SK-N-SH treated with all-trans-retinoic acid at 6 μM for 48 hours (cell line): ENCODE results near the gene SCAF11.

ENCODE experiments used
- ATAC-seq: fragments of 200-7000 bp; cut with Tn5 transposase; 3 replicates; pipeline ENCODE4 v1.9.1; 2020; ENCODE audit warnings: mild to moderate bottlenecking, moderate library complexity
- ARNTL ChIP-seq: fragments of 450-650 bp; formaldehyde crosslinking; IDR thresholded peaks from 2 replicates; pipeline ENCODE4 v1.5.0; 2020; ENCODE audit warnings: low read depth, mild to moderate bottlenecking, moderate library complexity, borderline replicate concordance
- BACH2 ChIP-seq: fragments of 250-450 bp; sonication (Bioruptor Pico); IDR thresholded peaks from 2 replicates; pipeline ENCODE4 v1.9.0; 2021; ENCODE audit warnings: mild to moderate bottlenecking, borderline replicate concordance
- CSDC2 ChIP-seq: fragments of 250-450 bp; sonication (Bioruptor Pico); IDR thresholded peaks from 2 replicates; pipeline ENCODE4 v1.5.0; 2020; ENCODE audit warnings: mild to moderate bottlenecking, moderate library complexity
- ESRRG ChIP-seq: fragments of 250-450 bp; sonication (Bioruptor Pico); IDR thresholded peaks from 2 replicates; pipeline ENCODE4 v1.6.1; 2021; ENCODE audit warnings: mild to moderate bottlenecking
- GLIS3 ChIP-seq: fragments of 250-450 bp; sonication (Bioruptor Pico); IDR thresholded peaks from 2 replicates; pipeline ENCODE4 v1.5.0; 2020; ENCODE audit warnings: mild to moderate bottlenecking, moderate library complexity
- ISL1 ChIP-seq: fragments of 250-450 bp; sonication (Bioruptor Pico); IDR thresholded peaks from 2 replicates; pipeline ENCODE4 v2.1.2; 2022; ENCODE audit warnings: mild to moderate bottlenecking, moderate library complexity
- OSR1 ChIP-seq: fragments of 250-450 bp; sonication (Bioruptor Pico); IDR thresholded peaks from 2 replicates; pipeline ENCODE4 v1.8.0; 2022; ENCODE audit warnings: moderate library complexity, mild to moderate bottlenecking, inconsistent platforms
- RARB ChIP-seq: fragments of 250-450 bp; sonication (Bioruptor Pico); IDR thresholded peaks from 2 replicates; pipeline ENCODE4 v1.8.0; 2021; ENCODE audit warnings: mild to moderate bottlenecking, moderate library complexity
- TCF4 ChIP-seq: fragments of 250-450 bp; sonication (Bioruptor Pico); IDR thresholded peaks from 2 replicates; pipeline ENCODE4 v1.8.0; 2021; ENCODE audit warnings: mild to moderate bottlenecking, moderate library complexity, borderline replicate concordance
- TOX ChIP-seq: fragments of 250-450 bp; sonication (Bioruptor Pico); IDR thresholded peaks from 2 replicates; pipeline ENCODE4 v1.8.0; 2021; ENCODE audit warnings: mild to moderate bottlenecking, moderate library complexity, borderline replicate concordance
- TSHZ2 ChIP-seq: fragments of 250-450 bp; sonication (Bioruptor Pico); IDR thresholded peaks from 2 replicates; pipeline ENCODE4 v1.5.0; 2020; ENCODE audit warnings: mild to moderate bottlenecking, moderate library complexity
- ZFP3 ChIP-seq: fragments of 250-450 bp; sonication (Bioruptor Pico); IDR thresholded peaks from 2 replicates; pipeline ENCODE4 v1.5.0; 2020; ENCODE audit warnings: mild to moderate bottlenecking, moderate library complexity
- ZFP30 ChIP-seq: fragments of 450-650 bp; formaldehyde crosslinking; IDR thresholded peaks from 2 replicates; pipeline ENCODE4 v1.5.0; 2022; ENCODE audit warnings: mild to moderate bottlenecking, moderate library complexity
- ZNF565 ChIP-seq: fragments of 450-650 bp; formaldehyde crosslinking; conservative IDR thresholded peaks from 2 replicates; pipeline ENCODE4 v1.5.0; 2020; ENCODE audit warnings: low read depth, mild to moderate bottlenecking, moderate library complexity
- ZNF70 ChIP-seq: fragments of 450-650 bp; formaldehyde crosslinking; IDR thresholded peaks from 2 replicates; pipeline ENCODE4 v1.5.0; 2020; ENCODE audit warnings: mild to moderate bottlenecking, moderate library complexity
- ZNF8 ChIP-seq: fragments of 450-650 bp; formaldehyde crosslinking; IDR thresholded peaks from 2 replicates; pipeline ENCODE4 v1.5.0; 2020; ENCODE audit warnings: mild to moderate bottlenecking, moderate library complexity
- TF ChIP-seq, protein P1 (sequence below): fragments of 250-450 bp; sonication (Bioruptor Pico); IDR thresholded peaks from 2 replicates; pipeline ENCODE4 v1.8.0; 2020; ENCODE audit warnings: mild to moderate bottlenecking, moderate library complexity, borderline replicate concordance
- TF ChIP-seq, protein P2 (sequence below): fragments of 250-450 bp; sonication (Bioruptor Pico); IDR thresholded peaks from 2 replicates; pipeline ENCODE4 v1.5.1; 2021; ENCODE audit warnings: mild to moderate bottlenecking, moderate library complexity
- TF ChIP-seq, protein P3 (sequence below): fragments of 250-450 bp; sonication (Bioruptor Pico); IDR thresholded peaks from 2 replicates; pipeline ENCODE4 v1.8.0; 2021; ENCODE audit warnings: low read depth, mild to moderate bottlenecking, moderate library complexity, borderline replicate concordance
- TF ChIP-seq, protein P4 (sequence below): fragments of 250-450 bp; sonication (Bioruptor Pico); IDR thresholded peaks from 2 replicates; pipeline ENCODE4 v1.5.1; 2020; ENCODE audit warnings: low read depth, mild to moderate bottlenecking, moderate library complexity

SCAF11 gene

DNA sequence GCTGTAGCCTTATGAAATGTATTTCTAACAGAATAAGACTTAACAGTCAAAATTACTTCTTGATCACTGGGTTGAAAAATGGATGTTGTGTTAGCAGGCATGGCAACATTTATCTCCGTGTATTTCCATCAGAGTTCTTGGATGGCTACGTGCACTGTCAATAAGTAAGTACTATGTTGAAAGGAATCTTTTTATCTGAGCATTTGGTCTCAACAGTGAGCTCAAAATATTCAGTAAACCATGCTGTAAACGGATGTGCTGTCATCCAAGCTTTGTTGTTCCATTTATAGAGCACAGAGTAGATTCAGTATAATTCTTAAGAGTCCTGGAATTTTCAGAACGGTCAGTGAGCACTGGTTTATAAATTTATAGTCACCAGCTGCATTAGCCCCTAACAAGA is 15.5 kb downstream of the SCAF11 start (continued):
- TF ChIP-seq ZFP30 (no peak), ISL1 (CRISPR knock-in tag) (no peak), ZNF70 (CRISPR knock-in tag) (no peak), RARB (no peak), ZFP3 (CRISPR knock-in tag) (no peak)

DNA sequence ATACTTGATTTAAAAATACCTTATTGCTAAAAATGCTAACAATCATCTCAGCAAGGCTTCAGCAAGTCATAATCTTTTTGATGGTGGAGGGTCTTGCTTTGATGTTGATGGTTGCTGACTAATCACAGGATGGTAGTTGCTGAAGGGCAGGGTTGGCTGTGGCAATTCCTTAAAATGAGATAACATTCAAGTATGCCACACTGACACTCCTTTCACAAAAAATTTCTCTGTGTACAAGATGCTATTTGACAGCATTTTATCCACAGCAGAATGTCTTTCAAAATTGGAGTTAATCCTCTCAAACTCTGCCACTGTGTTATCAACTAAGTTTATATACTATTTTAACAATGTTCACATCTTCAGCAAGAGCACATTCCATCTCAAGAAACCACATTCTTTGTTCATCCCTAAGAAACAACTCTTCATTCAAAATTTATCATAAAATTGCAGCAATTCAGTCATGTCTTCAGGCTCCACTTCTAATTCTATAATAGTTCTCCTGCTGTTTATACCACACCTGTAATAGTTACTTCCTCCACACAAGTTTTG is 16.1 kb downstream of the SCAF11 start:
- no peak for ATAC-seq
- TF ChIP-seq TOX (CRISPR knock-in tag), result no peak
- no peak for TF ChIP-seq BACH2
- TF ChIP-seq, protein P1, sequence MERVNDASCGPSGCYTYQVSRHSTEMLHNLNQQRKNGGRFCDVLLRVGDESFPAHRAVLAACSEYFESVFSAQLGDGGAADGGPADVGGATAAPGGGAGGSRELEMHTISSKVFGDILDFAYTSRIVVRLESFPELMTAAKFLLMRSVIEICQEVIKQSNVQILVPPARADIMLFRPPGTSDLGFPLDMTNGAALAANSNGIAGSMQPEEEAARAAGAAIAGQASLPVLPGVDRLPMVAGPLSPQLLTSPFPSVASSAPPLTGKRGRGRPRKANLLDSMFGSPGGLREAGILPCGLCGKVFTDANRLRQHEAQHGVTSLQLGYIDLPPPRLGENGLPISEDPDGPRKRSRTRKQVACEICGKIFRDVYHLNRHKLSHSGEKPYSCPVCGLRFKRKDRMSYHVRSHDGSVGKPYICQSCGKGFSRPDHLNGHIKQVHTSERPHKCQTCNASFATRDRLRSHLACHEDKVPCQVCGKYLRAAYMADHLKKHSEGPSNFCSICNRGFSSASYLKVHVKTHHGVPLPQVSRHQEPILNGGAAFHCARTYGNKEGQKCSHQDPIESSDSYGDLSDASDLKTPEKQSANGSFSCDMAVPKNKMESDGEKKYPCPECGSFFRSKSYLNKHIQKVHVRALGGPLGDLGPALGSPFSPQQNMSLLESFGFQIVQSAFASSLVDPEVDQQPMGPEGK (CRISPR knock-in tag), result no peak
- TF ChIP-seq OSR1 (CRISPR knock-in tag), result no peak
- TF ChIP-seq, protein P2, sequence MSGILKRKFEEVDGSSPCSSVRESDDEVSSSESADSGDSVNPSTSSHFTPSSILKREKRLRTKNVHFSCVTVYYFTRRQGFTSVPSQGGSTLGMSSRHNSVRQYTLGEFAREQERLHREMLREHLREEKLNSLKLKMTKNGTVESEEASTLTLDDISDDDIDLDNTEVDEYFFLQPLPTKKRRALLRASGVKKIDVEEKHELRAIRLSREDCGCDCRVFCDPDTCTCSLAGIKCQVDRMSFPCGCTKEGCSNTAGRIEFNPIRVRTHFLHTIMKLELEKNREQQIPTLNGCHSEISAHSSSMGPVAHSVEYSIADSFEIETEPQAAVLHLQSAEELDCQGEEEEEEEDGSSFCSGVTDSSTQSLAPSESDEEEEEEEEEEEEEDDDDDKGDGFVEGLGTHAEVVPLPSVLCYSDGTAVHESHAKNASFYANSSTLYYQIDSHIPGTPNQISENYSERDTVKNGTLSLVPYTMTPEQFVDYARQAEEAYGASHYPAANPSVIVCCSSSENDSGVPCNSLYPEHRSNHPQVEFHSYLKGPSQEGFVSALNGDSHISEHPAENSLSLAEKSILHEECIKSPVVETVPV (CRISPR knock-in tag), result no peak
- no peak for TF ChIP-seq ZNF8 (CRISPR knock-in tag)
- TF ChIP-seq ESRRG (CRISPR knock-in tag), result no peak
- TF ChIP-seq ZNF565 (CRISPR knock-in tag), result no peak
- no peak for TF ChIP-seq TSHZ2 (CRISPR knock-in tag)
- no peak for TF ChIP-seq ISL1 (CRISPR knock-in tag)
- TF ChIP-seq, protein P3, sequence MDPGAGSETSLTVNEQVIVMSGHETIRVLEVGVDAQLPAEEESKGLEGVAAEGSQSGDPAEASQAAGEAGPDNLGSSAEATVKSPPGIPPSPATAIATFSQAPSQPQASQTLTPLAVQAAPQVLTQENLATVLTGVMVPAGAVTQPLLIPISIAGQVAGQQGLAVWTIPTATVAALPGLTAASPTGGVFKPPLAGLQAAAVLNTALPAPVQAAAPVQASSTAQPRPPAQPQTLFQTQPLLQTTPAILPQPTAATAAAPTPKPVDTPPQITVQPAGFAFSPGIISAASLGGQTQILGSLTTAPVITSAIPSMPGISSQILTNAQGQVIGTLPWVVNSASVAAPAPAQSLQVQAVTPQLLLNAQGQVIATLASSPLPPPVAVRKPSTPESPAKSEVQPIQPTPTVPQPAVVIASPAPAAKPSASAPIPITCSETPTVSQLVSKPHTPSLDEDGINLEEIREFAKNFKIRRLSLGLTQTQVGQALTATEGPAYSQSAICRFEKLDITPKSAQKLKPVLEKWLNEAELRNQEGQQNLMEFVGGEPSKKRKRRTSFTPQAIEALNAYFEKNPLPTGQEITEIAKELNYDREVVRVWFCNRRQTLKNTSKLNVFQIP (CRISPR knock-in tag), result no peak
- TF ChIP-seq, protein P4, sequence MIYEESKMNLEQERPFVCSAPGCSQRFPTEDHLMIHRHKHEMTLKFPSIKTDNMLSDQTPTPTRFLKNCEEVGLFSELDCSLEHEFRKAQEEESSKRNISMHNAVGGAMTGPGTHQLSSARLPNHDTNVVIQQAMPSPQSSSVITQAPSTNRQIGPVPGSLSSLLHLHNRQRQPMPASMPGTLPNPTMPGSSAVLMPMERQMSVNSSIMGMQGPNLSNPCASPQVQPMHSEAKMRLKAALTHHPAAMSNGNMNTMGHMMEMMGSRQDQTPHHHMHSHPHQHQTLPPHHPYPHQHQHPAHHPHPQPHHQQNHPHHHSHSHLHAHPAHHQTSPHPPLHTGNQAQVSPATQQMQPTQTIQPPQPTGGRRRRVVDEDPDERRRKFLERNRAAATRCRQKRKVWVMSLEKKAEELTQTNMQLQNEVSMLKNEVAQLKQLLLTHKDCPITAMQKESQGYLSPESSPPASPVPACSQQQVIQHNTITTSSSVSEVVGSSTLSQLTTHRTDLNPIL, result no peak
- TF ChIP-seq ZFP3 (CRISPR knock-in tag), result no peak
- no peak for TF ChIP-seq GLIS3 (CRISPR knock-in tag)
- TF ChIP-seq CSDC2 (CRISPR knock-in tag), result no peak
- TF ChIP-seq ARNTL (CRISPR knock-in tag), result no peak
- no peak for TF ChIP-seq RARB
- TF ChIP-seq, all 23 proteins: peak for 0

DNA sequence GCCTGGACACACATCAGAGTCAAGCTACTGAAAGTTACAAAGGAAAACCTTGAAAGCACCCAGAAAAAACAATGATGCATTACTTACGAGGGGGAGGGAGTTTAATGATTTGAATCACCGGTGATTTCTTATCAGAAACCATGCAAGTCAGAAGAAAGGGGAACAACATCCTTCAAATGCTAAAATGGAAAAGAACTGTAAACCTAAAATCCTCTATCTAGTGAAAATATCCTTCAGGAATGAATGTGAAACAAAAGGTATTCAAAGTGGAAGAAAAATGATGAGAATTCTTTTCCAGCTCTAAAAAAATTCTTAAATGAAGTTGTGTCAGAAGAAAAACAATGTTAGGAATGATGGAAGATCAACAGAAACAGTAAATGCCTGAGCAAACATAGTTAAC is 16.8 kb downstream of the SCAF11 start:
- no peak; the same call in 2 of the 3 replicates for ATAC-seq
- TF ChIP-seq, protein P4, result no peak
- TF ChIP-seq, protein P3 (CRISPR knock-in tag), result no peak
- TF ChIP-seq, protein P1 (CRISPR knock-in tag), result no peak
- TF ChIP-seq ZFP3 (CRISPR knock-in tag), result no peak
- no peak for TF ChIP-seq TCF4
- no peak for TF ChIP-seq ZNF8 (CRISPR knock-in tag)
- no peak for TF ChIP-seq TOX (CRISPR knock-in tag)
- TF ChIP-seq RARB, result no peak
- TF ChIP-seq ISL1 (CRISPR knock-in tag), result no peak
- TF ChIP-seq ARNTL (CRISPR knock-in tag), result no peak
- TF ChIP-seq, protein P2 (CRISPR knock-in tag), result no peak
- TF ChIP-seq BACH2, result no peak
